BE2C (cell line): ENCODE data around the gene PIP4K2C.

Experiments used
- DNase-seq: peaks from one replicate; pipeline ENCODE4 v3.0.0-alpha.2; 2020
- H3K27me3 ChIP-seq: fragments of 250-450 bp; sonication (Bioruptor Pico); 2 replicates; pipeline ENCODE4 v1.5.1; 2020; ENCODE audit warnings: mild to moderate bottlenecking
- H3K36me3 ChIP-seq: fragments of 250-450 bp; sonication (Bioruptor Pico); 2 replicates; pipeline ENCODE4 v1.5.1; 2020; ENCODE audit warnings: mild to moderate bottlenecking
- H3K4me1 ChIP-seq: fragments of 250-450 bp; sonication (Bioruptor Pico); 2 replicates; pipeline ENCODE4 v1.5.1; 2020
- H3K4me3 ChIP-seq: 2 replicates; pipeline ENCODE4 v1.5.1; 2011; ENCODE audit warnings: low read depth, low read length
- H3K9me3 ChIP-seq: fragments of 250-450 bp; sonication (Bioruptor Pico); 2 replicates; pipeline ENCODE4 v1.5.1; 2020
- TF ChIP-seq, protein P1 (sequence below): IDR thresholded peaks from 2 replicates; pipeline ENCODE4 v1.5.1; 2012; ENCODE audit warnings: mild to moderate bottlenecking, low read depth, low read length

PIP4K2C gene

DNA sequence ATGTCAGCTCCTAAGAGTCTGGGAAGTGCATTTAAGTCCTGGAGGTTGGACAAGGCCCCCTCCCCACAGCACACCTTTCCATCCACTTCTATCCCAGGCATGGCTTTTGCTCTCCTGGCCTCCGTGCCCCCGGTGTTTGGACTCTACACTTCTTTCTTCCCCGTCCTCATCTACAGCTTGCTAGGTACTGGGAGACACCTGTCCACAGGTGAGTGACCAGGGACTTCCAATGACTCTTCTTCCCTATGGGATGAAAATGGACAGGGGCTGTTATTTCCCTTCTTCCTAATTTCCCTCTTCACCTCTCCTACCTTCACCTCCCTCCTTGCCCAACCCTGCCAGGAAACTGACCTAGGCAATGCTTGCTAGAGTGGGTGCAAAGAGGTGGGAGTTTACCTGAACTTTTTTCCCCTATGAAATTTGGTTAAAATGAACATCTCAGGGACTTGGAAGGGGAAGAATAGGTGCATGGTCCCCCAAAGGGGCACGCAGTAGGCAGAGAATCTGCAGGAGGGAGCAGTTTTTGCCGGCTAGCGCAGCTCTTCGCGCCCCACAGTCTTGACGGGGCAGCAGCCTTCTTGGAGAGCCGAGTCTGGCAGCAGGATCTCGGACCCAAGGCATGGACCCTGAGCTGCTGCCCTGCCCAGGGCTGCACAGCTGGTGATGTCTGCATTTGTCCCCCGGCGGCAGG lies 29.4 kb downstream of the PIP4K2C start:
- TF ChIP-seq, protein P1, sequence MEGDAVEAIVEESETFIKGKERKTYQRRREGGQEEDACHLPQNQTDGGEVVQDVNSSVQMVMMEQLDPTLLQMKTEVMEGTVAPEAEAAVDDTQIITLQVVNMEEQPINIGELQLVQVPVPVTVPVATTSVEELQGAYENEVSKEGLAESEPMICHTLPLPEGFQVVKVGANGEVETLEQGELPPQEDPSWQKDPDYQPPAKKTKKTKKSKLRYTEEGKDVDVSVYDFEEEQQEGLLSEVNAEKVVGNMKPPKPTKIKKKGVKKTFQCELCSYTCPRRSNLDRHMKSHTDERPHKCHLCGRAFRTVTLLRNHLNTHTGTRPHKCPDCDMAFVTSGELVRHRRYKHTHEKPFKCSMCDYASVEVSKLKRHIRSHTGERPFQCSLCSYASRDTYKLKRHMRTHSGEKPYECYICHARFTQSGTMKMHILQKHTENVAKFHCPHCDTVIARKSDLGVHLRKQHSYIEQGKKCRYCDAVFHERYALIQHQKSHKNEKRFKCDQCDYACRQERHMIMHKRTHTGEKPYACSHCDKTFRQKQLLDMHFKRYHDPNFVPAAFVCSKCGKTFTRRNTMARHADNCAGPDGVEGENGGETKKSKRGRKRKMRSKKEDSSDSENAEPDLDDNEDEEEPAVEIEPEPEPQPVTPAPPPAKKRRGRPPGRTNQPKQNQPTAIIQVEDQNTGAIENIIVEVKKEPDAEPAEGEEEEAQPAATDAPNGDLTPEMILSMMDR, result no peak
- no peak overlapping the region for H3K4me3 ChIP-seq

DNA sequence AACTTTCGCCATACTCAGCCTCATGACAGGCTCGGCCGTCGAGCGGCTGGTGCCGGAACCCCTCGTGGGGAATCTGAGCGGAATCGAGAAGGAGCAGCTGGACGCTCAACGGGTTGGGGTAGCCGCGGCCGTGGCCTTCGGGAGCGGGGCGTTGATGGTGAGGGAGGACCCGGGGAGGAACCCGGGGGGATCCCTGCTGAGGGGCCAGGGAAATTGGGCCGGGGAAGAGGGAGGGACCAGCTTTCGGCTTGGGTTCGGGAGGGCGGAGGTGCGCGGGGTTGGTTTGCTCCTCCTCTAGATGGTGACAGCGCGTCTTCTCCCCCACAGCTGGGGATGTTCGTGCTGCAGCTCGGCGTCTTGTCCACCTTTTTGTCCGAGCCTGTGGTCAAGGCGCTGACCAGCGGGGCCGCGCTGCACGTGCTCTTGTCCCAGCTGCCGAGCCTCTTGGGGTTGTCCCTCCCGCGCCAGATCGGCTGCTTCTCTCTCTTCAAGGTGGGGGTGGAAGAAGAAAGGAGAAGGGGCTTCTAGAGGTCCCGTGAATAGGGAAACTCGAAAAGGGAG lies 30.0 kb downstream of the PIP4K2C start:
- H3K36me3 ChIP-seq, result peaks cover 1% of the 10 kb centered on the region; the same call in 1 of the 2 replicates
- TF ChIP-seq, protein P1, result no peak
- H3K9me3 ChIP-seq, result no peaks in the 10 kb centered on the region
- H3K4me1 ChIP-seq, result no peaks in the 10 kb centered on the region
- no peak for DNase-seq
- peak overlapping the region; percentile 45 for H3K4me3 ChIP-seq
- H3K27me3 ChIP-seq, result peaks cover 6% of the 10 kb centered on the region; the same call in 1 of the 2 replicates

More for the DNA sequence above, 29.4 kb downstream of the PIP4K2C start:
- Histone ChIP-seq H3K36me3 (peaks cover 7% of the 10 kb centered on the region; the same call in 1 of the 2 replicates), H3K4me1 (no peaks in the 10 kb centered on the region), H3K27me3 (peaks cover 6% of the 10 kb centered on the region; the same call in 1 of the 2 replicates), H3K9me3 (no peaks in the 10 kb centered on the region)
- no peak for DNase-seq

DNA sequence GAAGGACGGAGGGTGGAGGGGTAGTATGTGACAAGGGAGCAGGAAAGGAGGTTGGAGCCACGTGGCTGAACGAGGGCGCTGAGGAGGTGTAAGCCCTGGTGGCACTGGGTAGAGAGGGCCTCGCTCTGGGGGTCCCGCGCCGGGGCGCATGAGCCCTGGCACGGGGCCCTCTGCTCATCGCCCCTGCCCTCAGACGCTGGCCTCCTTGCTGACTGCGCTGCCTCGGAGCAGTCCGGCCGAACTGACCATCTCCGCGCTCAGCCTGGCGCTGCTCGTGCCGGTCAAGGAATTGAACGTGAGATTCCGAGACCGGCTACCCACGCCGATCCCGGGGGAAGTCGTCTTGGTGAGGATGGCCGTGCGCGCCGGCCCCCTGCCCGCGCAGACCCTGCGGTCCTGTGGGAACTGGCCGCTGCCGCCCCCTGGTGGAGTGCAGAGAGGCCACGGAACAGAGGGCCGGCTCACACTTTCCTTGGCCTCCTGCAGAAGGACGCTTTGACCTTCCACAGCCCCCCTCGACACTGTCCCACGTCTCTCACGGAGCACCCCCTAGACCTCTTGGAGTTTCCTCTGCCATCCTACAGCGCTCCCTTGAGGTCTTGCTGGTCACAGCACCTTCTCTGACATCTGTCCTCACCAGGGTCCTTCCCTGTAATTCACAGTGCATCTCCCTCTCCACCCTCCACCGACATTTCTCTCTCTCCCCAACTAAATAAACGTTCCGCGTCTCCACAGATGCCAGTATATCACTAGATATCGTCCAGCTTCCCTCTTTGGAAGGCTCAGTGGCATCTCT lies 30.7 kb downstream of the PIP4K2C start:
- TF ChIP-seq, protein P1, result peak; percentile 92
- Histone ChIP-seq H3K27me3 (peaks cover 6% of the 10 kb centered on the region; the same call in 1 of the 2 replicates), H3K4me3 (peak overlapping the region; percentile 45), H3K36me3 (no peaks in the 10 kb centered on the region), H3K4me1 (no peaks in the 10 kb centered on the region), H3K9me3 (no peaks in the 10 kb centered on the region)
- peak; percentile 87 for DNase-seq

DNA sequence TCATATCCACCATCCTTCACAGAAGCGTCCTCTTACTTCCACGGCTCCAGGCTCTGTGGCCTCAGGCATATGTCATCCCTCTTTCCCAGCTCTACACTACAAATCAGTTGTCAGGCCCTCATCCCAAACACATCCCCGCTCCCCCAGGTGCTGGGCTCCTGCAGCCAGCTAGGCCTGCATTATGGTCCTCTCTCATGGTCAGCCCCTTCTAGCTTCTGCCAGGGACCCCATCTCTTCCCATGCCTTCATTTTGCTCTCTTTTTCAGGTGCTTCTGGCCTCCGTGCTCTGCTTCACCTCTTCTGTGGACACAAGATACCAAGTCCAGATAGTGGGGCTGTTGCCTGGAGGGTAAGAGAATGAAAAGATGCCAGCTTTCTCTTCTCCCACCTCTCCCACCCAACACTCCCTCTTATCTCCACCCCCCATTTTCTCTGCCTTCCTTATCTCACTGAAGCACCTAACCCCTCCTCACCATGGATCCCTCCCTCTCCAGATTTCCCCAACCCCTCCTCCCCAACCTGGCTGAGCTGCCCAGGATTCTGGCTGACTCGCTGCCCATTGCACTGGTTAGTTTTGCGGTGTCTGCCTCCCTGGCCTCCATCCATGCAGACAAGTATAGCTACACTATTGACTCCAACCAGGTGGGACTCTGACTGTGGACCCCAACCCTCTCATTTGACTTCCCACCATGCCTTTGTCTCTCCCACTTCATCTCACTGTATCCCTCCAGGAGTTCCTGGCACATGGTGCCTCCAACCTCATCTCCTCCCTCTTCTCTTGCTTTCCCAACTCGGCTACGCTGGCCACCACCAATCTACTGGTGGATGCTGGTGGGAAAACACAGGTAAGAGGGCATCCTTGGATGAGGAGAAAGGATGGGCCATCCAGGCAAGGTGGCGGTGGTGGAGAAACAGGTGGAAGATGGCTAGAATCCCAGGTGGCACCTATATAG lies 31.6 kb downstream of the PIP4K2C start:
- no peak for DNase-seq
- Histone ChIP-seq H3K4me3 (no peak overlapping the region), H3K9me3 (no peaks in the 10 kb centered on the region), H3K4me1 (no peaks in the 10 kb centered on the region), H3K27me3 (peaks cover 6% of the 10 kb centered on the region; the same call in 1 of the 2 replicates), H3K36me3 (no peaks in the 10 kb centered on the region)
- TF ChIP-seq, protein P1, result no peak

DNA sequence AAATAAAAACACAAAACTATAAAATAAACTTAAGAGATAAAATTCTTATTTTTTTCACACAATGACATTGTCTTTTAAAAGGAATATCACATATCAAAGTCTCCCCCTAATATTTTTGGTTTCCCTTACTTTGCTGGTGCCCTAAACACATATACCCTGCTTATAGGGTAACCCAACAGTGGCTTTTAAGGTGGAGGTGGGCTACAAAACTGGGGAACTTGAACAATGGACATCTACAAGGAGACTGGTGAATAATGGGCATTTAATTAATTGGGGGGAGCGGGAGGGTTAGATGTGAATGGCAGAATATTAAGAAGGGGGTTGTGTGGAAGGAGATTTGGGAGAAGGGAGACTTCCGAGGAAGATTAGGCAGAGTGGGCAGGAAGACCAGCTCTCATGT lies 32.4 kb downstream of the PIP4K2C start:
- no peaks in the 10 kb centered on the region for H3K4me1 ChIP-seq
- peaks cover 6% of the 10 kb centered on the region; the same call in 1 of the 2 replicates for H3K27me3 ChIP-seq
- H3K9me3 ChIP-seq, result no peaks in the 10 kb centered on the region
- TF ChIP-seq, protein P1, result no peak
- no peak for DNase-seq
- H3K4me3 ChIP-seq, result no peak overlapping the region
- no peaks in the 10 kb centered on the region for H3K36me3 ChIP-seq
